GM23248 (cell line): Measurements from ENCODE around the gene SEMA4G.

Experiments
- EZH2 ChIP-seq: fragments of 200-600 bp; sonication (generic); IDR thresholded peaks from 2 replicates; pipeline ENCODE4 v1.6.1; 2018; ENCODE audit warnings: antibody characterized with exemption, mild to moderate bottlenecking; ENCODE audit not compliant: insufficient read depth, poor library complexity, severe bottlenecking
- EZH2phosphoT487 ChIP-seq: fragments of 200-600 bp; sonication (generic); IDR thresholded peaks from 2 replicates; pipeline ENCODE4 v1.6.1; 2018; ENCODE audit warnings: antibody characterized with exemption, moderate library complexity, mild to moderate bottlenecking, low read depth; ENCODE audit not compliant: insufficient read depth

- no peak for TF ChIP-seq EZH2
- no peak for TF ChIP-seq EZH2phosphoT487
Measured at GRCh38 chr10:100963826-100964225, 5.5 kb upstream of the SEMA4G start.
